Stimulated activated CD8-positive, alpha-beta memory T cell treated with anti-CD3 and anti-CD28 coated beads, Interleukin-12 subunit alpha, Interleukin-12 subunit beta, amount 100 ng/mL, for 4 hours (primary cell): ENCODE results near the gene SLC25A23.
A peak's percentile ranks its signal among the peaks of the same experiment; 100 is the strongest.
"Not testable (repeated sequence)": the region's sequence is repeated elsewhere in the genome, so short reads cannot be mapped to it uniquely, and the experiment has no call there.

ENCODE experiments used
- DNase-seq: peaks from one replicate; pipeline ENCODE4 v3.0.0-alpha.2; 2020; ENCODE audit warnings: low read depth

SLC25A23 gene

DNA sequence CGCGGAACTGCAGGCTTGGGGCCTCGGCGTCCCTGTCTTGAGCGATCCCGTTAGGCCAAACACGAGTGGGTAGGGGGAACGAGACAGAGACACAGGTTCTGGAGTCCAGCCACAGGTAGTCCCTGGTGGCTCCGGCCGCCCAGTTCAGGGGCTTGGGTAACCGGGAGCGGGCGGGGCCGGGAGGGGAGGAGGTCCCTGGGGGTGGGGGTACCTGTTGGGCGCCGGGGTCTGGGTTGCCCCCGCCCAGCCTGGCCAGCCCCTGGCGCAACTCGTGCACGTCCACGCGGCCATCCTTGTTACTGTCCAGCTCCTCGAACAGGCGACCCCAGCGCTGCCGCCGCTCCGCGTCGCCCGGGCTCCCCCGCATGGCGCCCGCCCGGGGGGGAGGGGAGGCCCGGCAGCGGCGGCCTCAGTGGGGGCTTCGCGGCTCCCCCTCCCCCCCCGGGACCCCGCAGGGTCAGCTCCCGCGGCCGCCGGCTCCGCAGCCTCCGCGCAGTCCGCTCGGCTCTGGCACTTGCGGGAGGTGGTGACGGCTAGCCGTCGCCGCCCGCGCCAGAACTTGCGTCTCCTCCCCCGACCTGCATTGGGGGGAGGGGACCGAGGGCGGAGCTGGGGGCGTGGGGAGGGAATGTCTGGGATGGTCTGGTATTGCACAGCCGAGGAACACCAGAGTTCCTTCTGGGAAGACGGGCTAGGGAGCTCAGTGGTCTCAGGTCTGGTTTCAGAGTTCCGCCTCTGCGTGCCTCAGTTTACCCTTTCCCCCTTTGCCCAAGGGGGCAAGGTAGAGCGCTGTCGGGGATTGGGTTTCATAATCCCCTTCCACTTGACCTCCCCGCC lies at the start of gene SLC25A23:
Gene SLC25A23 (minus strand): TSS at position 531 of the 837 bp plus-strand sequence. CDS start 164 bp downstream, at position 367.
- DNase-seq = peak; percentile 34

- not testable (repeated sequence) for DNase-seq
Measured at GRCh38 chr19:6508028-6508771, 48.6 kb upstream of the SLC25A23 start.

- no peak for DNase-seq
Measured at GRCh38 chr19:6503407-6504201, 44.0 kb upstream of the SLC25A23 start.

GRCh38 chr19:6501740-6502648 lies 42.4 kb upstream of the SLC25A23 start, which contains the start of gene TUBB4A:
Gene TUBB4A (minus strand): TSS chr19:6502309. CDS start chr19:6502212, 97 bp downstream.
- peak; percentile 27 for DNase-seq

- no peak for DNase-seq
Measured at GRCh38 chr19:6500837-6501739, 41.5 kb upstream of the SLC25A23 start.

DNA sequence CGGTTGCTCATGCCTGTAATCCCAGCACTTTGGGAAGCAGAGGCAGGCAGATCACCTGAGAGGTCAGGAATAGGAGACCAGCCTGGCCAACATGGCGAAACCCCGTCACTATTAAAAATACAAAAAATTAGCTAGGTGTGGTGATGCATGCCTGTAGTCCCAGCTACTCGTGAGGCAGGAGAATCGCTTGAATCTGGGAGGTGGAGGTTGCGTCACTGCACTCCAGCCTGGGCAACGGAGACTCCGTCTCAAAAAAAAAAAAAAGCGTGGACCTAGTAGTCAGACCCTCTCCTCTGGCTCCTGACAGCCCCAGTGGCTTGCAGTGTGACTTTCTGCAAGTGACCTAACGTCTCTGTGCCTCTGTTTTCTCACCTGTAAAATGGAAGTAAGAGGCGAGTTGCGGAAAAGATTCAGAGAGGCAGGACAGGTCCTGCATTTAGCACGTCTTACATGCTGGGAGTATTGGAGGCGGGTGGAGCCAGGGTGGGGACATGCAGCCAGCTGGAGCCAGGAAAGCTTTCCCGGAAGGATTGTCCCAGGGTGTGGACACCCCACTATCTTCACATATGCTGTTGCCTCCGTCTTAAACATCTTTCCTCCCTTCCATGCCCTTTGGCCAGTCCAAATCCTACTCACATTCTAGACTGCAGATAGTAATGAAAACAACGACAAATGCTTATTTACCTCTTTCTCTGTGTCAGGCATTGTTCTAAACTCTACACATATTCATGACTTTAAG lies 39.6 kb upstream of the SLC25A23 start:
- DNase-seq = no peak

- DNase-seq = no peak
Measured at GRCh38 chr19:6498294-6499036, 38.9 kb upstream of the SLC25A23 start.

DNA sequence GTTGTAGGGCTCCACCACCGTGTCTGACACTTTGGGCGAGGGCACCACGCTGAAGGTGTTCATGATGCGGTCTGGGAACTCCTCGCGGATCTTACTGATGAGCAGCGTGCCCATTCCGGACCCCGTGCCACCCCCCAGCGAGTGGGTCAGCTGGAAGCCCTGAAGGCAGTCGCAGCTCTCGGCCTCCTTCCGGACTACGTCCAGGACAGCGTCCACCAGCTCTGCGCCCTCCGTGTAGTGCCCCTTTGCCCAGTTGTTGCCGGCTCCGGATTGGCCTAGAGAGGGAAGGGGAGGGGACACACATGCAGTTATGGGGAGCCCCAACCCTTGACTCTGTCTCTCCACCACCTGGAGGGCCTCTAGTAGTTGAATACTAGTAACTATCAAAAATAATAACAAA lies 36.4 kb upstream of the SLC25A23 start:
- DNase-seq = no peak

DNA sequence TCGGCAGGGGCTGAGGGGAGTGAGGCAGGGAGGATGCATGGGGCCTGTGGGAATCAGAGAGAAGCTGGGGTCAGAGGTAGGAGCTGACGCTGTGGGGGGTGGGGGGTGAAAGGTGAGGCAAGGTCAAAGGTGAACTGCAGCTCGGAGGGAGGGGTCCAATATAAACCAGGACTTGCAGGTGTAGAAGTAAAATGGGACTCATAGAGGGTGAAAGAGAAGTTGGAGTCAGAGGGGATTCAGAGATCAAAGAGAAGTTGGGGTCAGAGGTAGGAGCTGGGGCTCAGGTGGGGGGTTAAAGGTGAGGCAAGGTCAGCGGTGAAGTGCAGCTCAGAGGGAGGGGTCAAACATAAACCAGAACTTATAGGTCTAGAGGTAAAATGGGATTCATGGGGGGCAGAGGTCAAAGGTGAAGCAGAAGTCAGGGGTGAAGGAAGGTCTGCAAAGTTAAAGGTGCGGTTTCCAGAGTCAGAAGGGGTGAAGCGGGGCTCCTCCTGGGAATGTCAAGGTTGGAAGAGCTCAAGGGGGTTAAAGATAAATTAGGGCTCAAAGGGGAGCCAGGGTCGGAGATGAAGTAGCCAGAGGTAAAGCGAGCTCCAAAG lies 34.9 kb upstream of the SLC25A23 start:
- DNase-seq = no peak

DNA sequence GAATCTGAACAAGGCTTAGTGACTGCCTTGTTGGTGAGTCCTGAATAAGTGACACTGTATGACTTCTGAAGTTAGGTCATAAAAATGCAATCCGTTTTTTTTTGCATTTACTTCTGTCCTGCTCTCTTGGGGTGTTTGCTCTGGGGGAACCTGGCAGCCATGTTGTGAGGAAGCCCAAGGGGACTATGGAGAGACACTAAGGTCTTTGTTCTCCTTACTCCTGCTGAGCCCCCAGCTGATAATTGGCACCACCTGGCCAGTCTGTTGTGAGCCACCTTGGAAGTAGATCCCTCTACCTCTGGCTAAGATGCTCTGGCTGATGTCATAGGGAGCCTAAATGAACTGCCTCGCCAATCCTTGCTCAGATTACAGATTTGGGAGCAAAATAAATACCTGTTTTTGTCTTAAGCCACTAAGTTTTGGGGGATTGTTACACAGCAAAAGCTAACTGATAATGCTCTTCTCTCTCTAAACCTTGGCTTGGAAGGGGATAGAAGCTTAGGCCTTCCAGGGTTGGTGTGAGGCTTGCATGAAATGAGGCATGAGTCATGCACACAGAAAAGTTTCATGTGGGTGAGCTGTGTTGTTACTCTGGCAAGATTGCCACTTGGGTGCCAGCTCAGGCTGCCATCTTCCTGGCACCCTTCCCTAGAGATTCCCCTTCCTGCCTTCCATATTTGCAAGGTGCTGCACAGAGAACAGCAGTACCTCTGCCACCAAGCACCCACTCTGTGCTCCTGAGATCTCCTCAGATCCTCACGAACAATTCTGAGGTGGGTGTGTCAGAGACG lies 32.4 kb upstream of the SLC25A23 start:
- no peak for DNase-seq

GRCh38 chr19:6490134-6490533 lies 30.5 kb upstream of the SLC25A23 start:
- no peak for DNase-seq

- DNase-seq = no peak
Measured at GRCh38 chr19:6489278-6490061, 29.9 kb upstream of the SLC25A23 start.

DNA sequence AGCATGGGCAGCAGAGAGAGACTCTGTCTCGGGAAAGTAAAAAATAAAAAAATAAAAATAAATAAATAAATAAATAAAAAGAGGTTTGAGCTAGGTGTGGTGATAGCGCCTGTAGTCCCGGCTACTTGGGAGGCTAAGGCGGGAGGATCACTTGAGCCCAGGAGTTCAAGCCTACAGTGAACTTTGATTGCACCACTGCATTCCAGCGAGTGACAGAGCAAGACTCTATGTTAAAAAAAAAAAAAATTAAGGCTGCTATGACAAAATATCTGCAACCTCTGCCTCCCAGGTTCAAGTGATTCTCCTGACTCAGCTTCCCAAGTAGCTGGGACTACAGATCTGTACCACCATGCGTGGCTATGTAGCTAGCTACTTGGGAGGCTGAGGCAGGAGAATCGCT lies 25.2 kb upstream of the SLC25A23 start:
- DNase-seq = no peak

DNA sequence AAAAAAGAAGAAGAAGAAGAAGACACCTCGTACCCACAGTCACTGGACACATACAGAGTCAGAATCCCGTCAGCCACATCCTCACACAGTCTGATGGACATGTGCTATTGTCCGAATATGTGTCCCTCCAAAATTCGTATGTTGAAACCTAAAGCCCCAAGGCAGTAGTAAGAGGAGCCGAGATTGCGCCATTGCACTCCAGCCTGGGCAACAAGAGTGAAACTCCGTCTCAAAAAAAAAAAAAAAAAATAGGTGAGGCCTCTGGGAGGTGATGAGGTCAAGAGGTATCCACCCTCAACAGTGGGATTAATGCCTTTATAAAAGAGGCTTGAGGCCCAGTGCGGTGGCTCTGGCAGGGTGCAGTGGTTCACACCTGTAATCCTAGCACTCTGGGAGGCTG lies 24.6 kb upstream of the SLC25A23 start:
- DNase-seq = no peak

GRCh38 chr19:6483235-6483634 lies 23.6 kb upstream of the SLC25A23 start:
- DNase-seq = no peak

GRCh38 chr19:6482343-6482686 lies 22.7 kb upstream of the SLC25A23 start:
- DNase-seq = no peak
